Neural progenitor cell (in vitro differentiated cells): ENCODE results near the gene CALN1. TPM values are rescaled to one million over a fixed set of nuclear protein-coding genes. Genes with fewer than 3 reads are reported as not detected.

Experiments
- DNase-seq: peaks from one replicate; pipeline ENCODE4 v3.0.0-alpha.2; 2016; ENCODE audit warnings: low spot score
- H2AFZ ChIP-seq: fragments of 200-600 bp; sonication (generic); replicated peaks from 2 replicates; pipeline ENCODE4 v1.6.1; 2016; ENCODE audit warnings: antibody characterized with exemption
- H3F3A ChIP-seq: fragments of 200-600 bp; sonication (generic); 2 replicates; pipeline ENCODE4 v1.6.1; 2016; ENCODE audit warnings: antibody characterized with exemption, low read depth
- H3K27ac ChIP-seq: fragments of 200-600 bp; sonication (generic); 2 replicates; pipeline ENCODE4 v1.5.1; 2016; ENCODE audit warnings: mild to moderate bottlenecking
- H3K27me3 ChIP-seq: fragments of 200-600 bp; sonication (generic); 2 replicates; pipeline ENCODE4 v1.6.1; 2016; ENCODE audit warnings: mild to moderate bottlenecking, moderate library complexity
- H3K36me3 ChIP-seq: fragments of 200-600 bp; sonication (generic); 2 replicates; pipeline ENCODE4 v1.5.1; 2016
- H3K4me1 ChIP-seq: fragments of 200-600 bp; sonication (generic); 2 replicates; pipeline ENCODE4 v1.6.1; 2016; ENCODE audit warnings: mixed run types
- H3K4me2 ChIP-seq: fragments of 200-600 bp; sonication (generic); 2 replicates; pipeline ENCODE4 v1.6.1; 2016
- H3K4me3 ChIP-seq: fragments of 200-600 bp; sonication (generic); 2 replicates; pipeline ENCODE4 v1.5.1; 2016
- H3K79me2 ChIP-seq: fragments of 200-600 bp; sonication (generic); 2 replicates; pipeline ENCODE4 v1.6.1; 2016; ENCODE audit warnings: low read depth
- H3K9ac ChIP-seq: fragments of 200-600 bp; sonication (generic); 2 replicates; pipeline ENCODE4 v1.6.1; 2016
- H3K9me3 ChIP-seq: fragments of 200-600 bp; sonication (generic); 2 replicates; pipeline ENCODE4 v1.5.1; 2016; ENCODE audit warnings: low read depth
- H4K20me1 ChIP-seq: fragments of 200-600 bp; sonication (generic); 2 replicates; pipeline ENCODE4 v1.6.1; 2016; ENCODE audit warnings: low read depth
- H3K27ac Mint-ChIP-seq: 3 replicates; pipeline ENCODE4 v1.8.0; 2021; ENCODE audit warnings: mixed read lengths
- H3K27me3 Mint-ChIP-seq: 2 replicates; pipeline ENCODE4 v1.8.0; 2022; ENCODE audit warnings: low read depth, mild to moderate bottlenecking, inconsistent platforms, moderate library complexity, mixed read lengths; ENCODE audit not compliant: insufficient read depth
- H3K36me3 Mint-ChIP-seq: 3 replicates; pipeline ENCODE4 v1.8.0; 2021; ENCODE audit warnings: mixed read lengths
- H3K4me1 Mint-ChIP-seq: 3 replicates; pipeline ENCODE4 v1.8.0; 2021; ENCODE audit warnings: mixed read lengths
- H3K4me3 Mint-ChIP-seq: 3 replicates; pipeline ENCODE4 v1.8.0; 2021; ENCODE audit warnings: mild to moderate bottlenecking, moderate library complexity, mixed read lengths
- H3K9me3 Mint-ChIP-seq: 3 replicates; pipeline ENCODE4 v1.8.0; 2020; ENCODE audit warnings: mixed read lengths
- EZH2 ChIP-seq: fragments of 200-600 bp; sonication (generic); IDR thresholded peaks from 2 replicates; pipeline ENCODE4 v1.6.1; 2017; ENCODE audit warnings: antibody characterized with exemption, mild to moderate bottlenecking, moderate library complexity
- EZH2phosphoT487 ChIP-seq: fragments of 200-600 bp; sonication (generic); IDR thresholded peaks from 2 replicates; pipeline ENCODE4 v1.6.1; 2017; ENCODE audit warnings: antibody characterized with exemption
- total RNA-seq: library from RNA; depleted of rRNA; stranded (reverse); fragments of >200 nt; gene quantifications from 2 replicates; pipeline ENCODE4 v1.2.3, GENCODE V29; 2015; ENCODE audit warnings: low replicate concordance
- TF ChIP-seq, protein P1 (sequence below): fragments of 200-600 bp; sonication (generic); IDR thresholded peaks from 2 replicates; pipeline ENCODE4 v1.5.1; 2017; ENCODE audit warnings: antibody characterized with exemption, mild to moderate bottlenecking

CALN1 gene
- total RNA-seq, 1 donor from 2014 or later, result 3.1 TPM

GRCh38 chr7:72326811-72327210 lies 85.3 kb downstream of the CALN1 start:
- Mint-ChIP-seq H3K9me3 (peaks cover 3% of the 10 kb centered on the region), H3K27me3 (peaks cover 3% of the 10 kb centered on the region), H3K27ac (no peak overlapping the region), H3K36me3 (no peaks in the 10 kb centered on the region), H3K4me3 (no peak overlapping the region), H3K4me1 (no peaks in the 10 kb centered on the region)
- Histone ChIP-seq H3K9me3 (no peaks in the 10 kb centered on the region), H2AFZ (no peak overlapping the region), H3K4me3 (no peak overlapping the region), H3K9ac (no peak overlapping the region), H3K27me3 (no peaks in the 10 kb centered on the region), H3K4me1 (no peaks in the 10 kb centered on the region), H3K79me2 (no peaks in the 10 kb centered on the region), H3F3A (no peaks in the 10 kb centered on the region), H4K20me1 (no peaks in the 10 kb centered on the region), H3K36me3 (no peaks in the 10 kb centered on the region), H3K27ac (no peak overlapping the region), H3K4me2 (no peak overlapping the region)
- DNase-seq, result no peak
- TF ChIP-seq EZH2phosphoT487, result no peak
- no peak for TF ChIP-seq EZH2
- TF ChIP-seq, protein P1, sequence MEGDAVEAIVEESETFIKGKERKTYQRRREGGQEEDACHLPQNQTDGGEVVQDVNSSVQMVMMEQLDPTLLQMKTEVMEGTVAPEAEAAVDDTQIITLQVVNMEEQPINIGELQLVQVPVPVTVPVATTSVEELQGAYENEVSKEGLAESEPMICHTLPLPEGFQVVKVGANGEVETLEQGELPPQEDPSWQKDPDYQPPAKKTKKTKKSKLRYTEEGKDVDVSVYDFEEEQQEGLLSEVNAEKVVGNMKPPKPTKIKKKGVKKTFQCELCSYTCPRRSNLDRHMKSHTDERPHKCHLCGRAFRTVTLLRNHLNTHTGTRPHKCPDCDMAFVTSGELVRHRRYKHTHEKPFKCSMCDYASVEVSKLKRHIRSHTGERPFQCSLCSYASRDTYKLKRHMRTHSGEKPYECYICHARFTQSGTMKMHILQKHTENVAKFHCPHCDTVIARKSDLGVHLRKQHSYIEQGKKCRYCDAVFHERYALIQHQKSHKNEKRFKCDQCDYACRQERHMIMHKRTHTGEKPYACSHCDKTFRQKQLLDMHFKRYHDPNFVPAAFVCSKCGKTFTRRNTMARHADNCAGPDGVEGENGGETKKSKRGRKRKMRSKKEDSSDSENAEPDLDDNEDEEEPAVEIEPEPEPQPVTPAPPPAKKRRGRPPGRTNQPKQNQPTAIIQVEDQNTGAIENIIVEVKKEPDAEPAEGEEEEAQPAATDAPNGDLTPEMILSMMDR, result no peak

GRCh38 chr7:72326365-72326764 lies 85.8 kb downstream of the CALN1 start:
- H3K36me3 Mint-ChIP-seq, result no peaks in the 10 kb centered on the region
- H3K36me3 ChIP-seq, result no peaks in the 10 kb centered on the region
- H3K27ac ChIP-seq, result no peak overlapping the region
- no peak overlapping the region for H3K27ac Mint-ChIP-seq
- H3K4me3 Mint-ChIP-seq, result no peak overlapping the region
- H3K27me3 ChIP-seq, result no peaks in the 10 kb centered on the region
- H3K9ac ChIP-seq, result no peak overlapping the region
- TF ChIP-seq EZH2, result no peak
- TF ChIP-seq, protein P1, result no peak
- H3K4me3 ChIP-seq, result no peak overlapping the region
- peaks cover 3% of the 10 kb centered on the region for H3K27me3 Mint-ChIP-seq
- no peaks in the 10 kb centered on the region for H3K4me1 Mint-ChIP-seq
- H4K20me1 ChIP-seq, result no peaks in the 10 kb centered on the region
- no peak overlapping the region for H3K4me2 ChIP-seq
- H3K9me3 ChIP-seq, result no peaks in the 10 kb centered on the region
- no peaks in the 10 kb centered on the region for H3F3A ChIP-seq
- DNase-seq, result no peak
- H3K9me3 Mint-ChIP-seq, result peaks cover 3% of the 10 kb centered on the region
- no peaks in the 10 kb centered on the region for H3K4me1 ChIP-seq
- no peak overlapping the region for H2AFZ ChIP-seq
- H3K79me2 ChIP-seq, result no peaks in the 10 kb centered on the region

- Mint-ChIP-seq H3K4me3 (no peak overlapping the region), H3K36me3 (no peaks in the 10 kb centered on the region), H3K27ac (no peak overlapping the region), H3K9me3 (peaks cover 3% of the 10 kb centered on the region), H3K4me1 (no peaks in the 10 kb centered on the region), H3K27me3 (peaks cover 3% of the 10 kb centered on the region)
- DNase-seq, result no peak
- TF ChIP-seq, protein P1, result no peak
- Histone ChIP-seq H4K20me1 (no peaks in the 10 kb centered on the region), H3K79me2 (no peaks in the 10 kb centered on the region), H3K4me1 (no peaks in the 10 kb centered on the region), H3K9me3 (no peaks in the 10 kb centered on the region), H3F3A (no peaks in the 10 kb centered on the region), H3K36me3 (no peaks in the 10 kb centered on the region), H3K27ac (no peak overlapping the region), H3K9ac (no peak overlapping the region), H3K4me3 (no peak overlapping the region), H3K27me3 (no peaks in the 10 kb centered on the region), H3K4me2 (no peak overlapping the region), H2AFZ (no peak overlapping the region)
These were observed 86.6 kb downstream of the CALN1 start for GRCh38 chr7:72325561-72325960.

- Histone ChIP-seq H3K9ac (no peak overlapping the region), H3K27me3 (no peaks in the 10 kb centered on the region), H3K79me2 (no peaks in the 10 kb centered on the region), H2AFZ (no peak overlapping the region), H3K36me3 (no peaks in the 10 kb centered on the region), H3K4me1 (no peaks in the 10 kb centered on the region), H3K9me3 (no peaks in the 10 kb centered on the region), H3K4me2 (no peak overlapping the region), H4K20me1 (no peaks in the 10 kb centered on the region), H3K4me3 (no peak overlapping the region), H3F3A (no peaks in the 10 kb centered on the region), H3K27ac (no peak overlapping the region)
- no peaks in the 10 kb centered on the region for H3K4me1 Mint-ChIP-seq
- no peaks in the 10 kb centered on the region for H3K36me3 Mint-ChIP-seq
- no peak for DNase-seq
- H3K9me3 Mint-ChIP-seq, result no peaks in the 10 kb centered on the region
- TF ChIP-seq EZH2phosphoT487 (no peak), EZH2 (no peak)
- TF ChIP-seq, protein P1, result no peak
- H3K27me3 Mint-ChIP-seq, result peaks cover 2% of the 10 kb centered on the region
- H3K4me3 Mint-ChIP-seq, result no peak overlapping the region
- no peak overlapping the region for H3K27ac Mint-ChIP-seq
These were observed 90.5 kb downstream of the CALN1 start for GRCh38 chr7:72321637-72322036.
